Kidney epithelial cell (primary cell): ENCODE results near the gene SENP1. TPM values are rescaled to one million over a fixed set of nuclear protein-coding genes. Genes with fewer than 3 reads are reported as not detected.

Experiments
- DNase-seq: peaks from one replicate; pipeline ENCODE4 v3.0.0-alpha.2; 2010; ENCODE audit warnings: low read depth
- H3K27me3 ChIP-seq: 2 replicates; pipeline ENCODE4 v1.6.0; 2011; ENCODE audit warnings: low read length; ENCODE audit not compliant: control insufficient read depth, insufficient read depth
- H3K36me3 ChIP-seq: 2 replicates; pipeline ENCODE4 v1.5.1; 2011; ENCODE audit warnings: low read length; ENCODE audit not compliant: control insufficient read depth, insufficient read depth
- H3K4me3 ChIP-seq: 2 replicates; pipeline ENCODE4 v1.5.1; 2011; ENCODE audit warnings: low read depth, mild to moderate bottlenecking, control low read depth, low read length
- total RNA-seq: library from RNA; depleted of rRNA; stranded (reverse); fragments of >200 nt; gene quantifications from 2 replicates; pipeline ENCODE4 v1.2.3, GENCODE V29; 2015
- TF ChIP-seq, protein P1 (sequence below): IDR thresholded peaks from 2 replicates; pipeline ENCODE4 v1.5.1; 2011; ENCODE audit warnings: mild to moderate bottlenecking, moderate library complexity, low read length, control low read depth, inconsistent platforms; ENCODE audit not compliant: insufficient read depth, poor library complexity, severe bottlenecking

The SENP1 gene
- total RNA-seq, 1 donor from 2014 or later = 13.2 TPM

DNA sequence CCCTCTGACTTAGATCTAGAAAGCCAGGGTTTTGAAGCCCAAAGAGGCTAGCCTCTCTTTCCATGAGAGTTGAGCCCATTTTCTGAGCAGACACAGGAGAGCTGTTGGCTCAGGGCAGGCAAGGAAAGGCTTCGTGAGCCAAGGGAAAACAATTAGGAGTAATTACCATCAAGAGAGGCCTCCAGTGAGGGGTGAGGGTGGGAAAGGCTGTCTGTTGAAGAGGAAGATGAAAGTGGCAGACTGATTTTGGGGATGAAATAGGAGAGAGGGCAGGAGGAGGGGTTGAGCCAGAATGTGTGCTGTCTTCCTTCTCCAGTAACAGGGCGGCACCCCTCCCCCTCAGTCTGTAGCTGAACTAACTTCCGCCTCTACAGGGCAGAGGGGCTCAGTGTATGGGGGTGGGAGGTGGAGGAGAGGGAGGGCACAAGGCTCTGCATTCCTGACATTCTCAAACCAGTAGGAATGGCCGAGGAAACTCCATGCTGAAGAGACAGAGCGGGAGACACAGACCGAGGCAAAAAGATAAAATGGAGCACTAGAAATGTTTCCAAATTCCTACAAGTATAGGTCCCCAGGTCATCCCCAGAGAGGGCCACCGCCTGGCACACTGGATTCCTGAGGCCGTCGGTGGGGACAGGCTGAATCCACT is 68.5 kb downstream of the SENP1 start:
- TF ChIP-seq, protein P1, sequence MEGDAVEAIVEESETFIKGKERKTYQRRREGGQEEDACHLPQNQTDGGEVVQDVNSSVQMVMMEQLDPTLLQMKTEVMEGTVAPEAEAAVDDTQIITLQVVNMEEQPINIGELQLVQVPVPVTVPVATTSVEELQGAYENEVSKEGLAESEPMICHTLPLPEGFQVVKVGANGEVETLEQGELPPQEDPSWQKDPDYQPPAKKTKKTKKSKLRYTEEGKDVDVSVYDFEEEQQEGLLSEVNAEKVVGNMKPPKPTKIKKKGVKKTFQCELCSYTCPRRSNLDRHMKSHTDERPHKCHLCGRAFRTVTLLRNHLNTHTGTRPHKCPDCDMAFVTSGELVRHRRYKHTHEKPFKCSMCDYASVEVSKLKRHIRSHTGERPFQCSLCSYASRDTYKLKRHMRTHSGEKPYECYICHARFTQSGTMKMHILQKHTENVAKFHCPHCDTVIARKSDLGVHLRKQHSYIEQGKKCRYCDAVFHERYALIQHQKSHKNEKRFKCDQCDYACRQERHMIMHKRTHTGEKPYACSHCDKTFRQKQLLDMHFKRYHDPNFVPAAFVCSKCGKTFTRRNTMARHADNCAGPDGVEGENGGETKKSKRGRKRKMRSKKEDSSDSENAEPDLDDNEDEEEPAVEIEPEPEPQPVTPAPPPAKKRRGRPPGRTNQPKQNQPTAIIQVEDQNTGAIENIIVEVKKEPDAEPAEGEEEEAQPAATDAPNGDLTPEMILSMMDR = no peak
- DNase-seq = peak; percentile 2
- Histone ChIP-seq H3K4me3 (no peak overlapping the region), H3K36me3 (no peaks in the 10 kb centered on the region), H3K27me3 (no peaks in the 10 kb centered on the region)

DNA sequence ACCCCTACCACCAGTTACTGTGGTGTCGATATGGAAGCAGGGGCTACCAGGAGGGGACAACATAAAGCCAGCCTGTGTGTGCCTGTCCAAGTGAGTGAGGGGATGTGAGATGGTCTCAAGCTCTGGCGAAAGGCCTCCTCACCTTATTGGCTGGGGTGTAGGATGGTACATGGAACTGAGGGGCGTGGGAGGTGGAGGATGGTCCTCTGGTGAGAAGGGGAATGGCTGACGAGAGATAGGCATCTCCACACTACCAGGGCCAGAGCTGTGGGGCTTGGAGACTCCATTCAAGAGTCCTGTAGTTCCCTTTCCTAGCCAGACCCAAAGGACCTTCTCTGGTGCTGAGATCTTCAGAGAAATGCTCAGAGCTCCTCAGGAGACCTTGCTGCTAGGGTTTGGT is 69.1 kb downstream of the SENP1 start:
- TF ChIP-seq, protein P1 = no peak
- Histone ChIP-seq H3K36me3 (no peaks in the 10 kb centered on the region), H3K27me3 (no peaks in the 10 kb centered on the region), H3K4me3 (no peak overlapping the region)
- no peak for DNase-seq

DNA sequence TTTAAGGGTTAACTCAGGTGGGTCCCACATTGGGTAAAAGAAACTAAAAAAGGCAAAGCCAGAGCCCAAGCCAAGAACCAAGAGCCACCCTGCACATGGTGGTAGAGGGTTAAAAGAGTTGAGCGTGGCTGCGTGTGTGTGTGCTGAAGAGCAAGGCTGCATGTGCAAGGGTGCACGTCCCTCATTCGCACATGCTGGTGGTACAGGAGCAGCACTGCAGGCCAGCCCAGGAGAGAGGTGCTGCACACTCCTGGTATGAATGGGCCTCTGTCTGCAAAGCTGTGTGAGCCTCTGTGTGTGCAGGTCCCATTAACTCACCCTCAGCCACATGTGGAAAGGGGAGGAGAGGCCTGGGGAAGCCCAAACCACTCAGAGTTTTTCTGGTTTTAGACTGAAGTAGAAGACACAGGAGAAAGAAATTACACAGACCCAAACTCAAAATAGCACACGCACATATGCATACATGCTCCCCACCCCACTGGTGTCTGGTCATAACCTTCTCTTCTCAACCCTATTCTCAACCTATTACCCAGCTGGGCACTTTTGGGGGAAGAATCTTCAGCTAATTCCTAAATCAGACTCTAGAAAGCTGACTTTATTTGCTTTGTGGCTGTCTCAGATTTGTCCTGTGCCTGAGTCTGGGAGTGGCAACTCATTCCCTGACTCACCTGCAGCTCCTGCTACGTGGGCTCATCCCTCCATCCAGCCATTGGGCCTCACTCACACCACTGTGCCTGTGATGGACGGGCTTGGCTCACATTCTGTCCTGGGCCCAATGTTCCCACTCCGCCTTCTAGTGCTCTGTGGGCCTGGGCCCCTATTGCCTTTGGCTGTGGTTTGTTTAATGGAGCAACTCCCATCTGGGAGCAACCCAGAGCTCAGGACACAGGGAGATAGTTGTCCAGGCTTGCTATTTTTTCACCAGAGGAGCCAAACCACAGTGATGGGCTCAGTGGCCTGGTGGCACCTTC is 70.8 kb downstream of the SENP1 start:
- H3K36me3 ChIP-seq = no peaks in the 10 kb centered on the region
- TF ChIP-seq, protein P1 = no peak
- no peak overlapping the region for H3K4me3 ChIP-seq
- no peak for DNase-seq
- H3K27me3 ChIP-seq = no peaks in the 10 kb centered on the region

DNA sequence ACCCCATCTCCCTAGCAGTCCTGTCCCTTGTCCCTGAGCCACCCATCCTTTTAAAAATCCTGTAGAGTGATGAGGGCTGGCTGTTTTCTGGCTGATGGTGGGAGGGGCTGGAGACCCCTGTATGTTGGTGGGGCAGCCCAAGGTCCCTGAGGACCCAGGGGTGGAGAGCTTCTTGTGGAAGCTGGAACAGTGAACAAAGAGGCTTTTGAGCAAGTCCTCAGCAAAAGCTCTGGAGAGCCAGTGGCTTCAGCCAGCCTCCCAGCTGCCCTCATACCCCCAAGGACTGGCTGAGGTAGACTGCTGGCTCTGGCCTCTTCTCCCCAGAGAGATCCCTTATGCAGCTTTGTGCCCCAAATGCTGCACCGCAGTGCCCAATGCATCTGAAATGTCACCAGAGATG is 72.4 kb downstream of the SENP1 start:
- H3K4me3 ChIP-seq = no peak overlapping the region
- H3K36me3 ChIP-seq = no peaks in the 10 kb centered on the region
- H3K27me3 ChIP-seq = no peaks in the 10 kb centered on the region
- TF ChIP-seq, protein P1 = no peak
- no peak for DNase-seq

DNA sequence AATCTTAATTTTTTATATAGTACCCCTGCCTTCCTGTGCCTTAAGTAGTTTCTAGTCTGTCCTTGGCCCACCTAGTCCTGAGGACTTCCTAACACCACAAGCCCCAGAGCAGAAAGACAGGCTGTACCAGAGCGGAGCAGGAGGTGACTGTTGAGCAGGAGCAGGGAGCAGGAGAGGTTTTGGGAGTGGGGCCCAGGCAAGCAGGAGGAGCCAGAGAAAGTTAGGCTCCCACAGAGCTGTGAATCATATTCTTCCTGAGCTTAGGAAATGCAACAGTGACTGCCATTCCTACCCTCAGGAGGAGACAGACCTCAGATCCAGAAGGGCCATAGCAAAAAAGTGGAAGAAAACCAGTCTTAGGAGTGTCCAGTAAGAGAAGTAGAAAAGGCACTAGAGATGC is 73.3 kb downstream of the SENP1 start:
- Histone ChIP-seq H3K27me3 (no peaks in the 10 kb centered on the region), H3K36me3 (no peaks in the 10 kb centered on the region), H3K4me3 (no peak overlapping the region)
- DNase-seq = no peak
- TF ChIP-seq, protein P1 = no peak
